SK-N-SH treated with all-trans-retinoic acid at 6 μM for 48 hours (cell line): ENCODE results near the gene PTPRG.

Experiments used
- RARB ChIP-seq: fragments of 250-450 bp; sonication (Bioruptor Pico); IDR thresholded peaks from 2 replicates; pipeline ENCODE4 v1.8.0; 2021; ENCODE audit warnings: mild to moderate bottlenecking, moderate library complexity
- TOX ChIP-seq: fragments of 250-450 bp; sonication (Bioruptor Pico); IDR thresholded peaks from 2 replicates; pipeline ENCODE4 v1.8.0; 2021; ENCODE audit warnings: mild to moderate bottlenecking, moderate library complexity, borderline replicate concordance
- TSHZ2 ChIP-seq: fragments of 250-450 bp; sonication (Bioruptor Pico); IDR thresholded peaks from 2 replicates; pipeline ENCODE4 v1.5.0; 2020; ENCODE audit warnings: mild to moderate bottlenecking, moderate library complexity
- ZFP30 ChIP-seq: fragments of 450-650 bp; formaldehyde crosslinking; IDR thresholded peaks from 2 replicates; pipeline ENCODE4 v1.5.0; 2022; ENCODE audit warnings: mild to moderate bottlenecking, moderate library complexity

GRCh38 chr3:61780455-61781228 lies 219.3 kb downstream of the PTPRG start:
- TF ChIP-seq ZFP30 (CRISPR knock-in tag): no peak
- no peak for TF ChIP-seq RARB (CRISPR knock-in tag)
- TF ChIP-seq TOX (CRISPR knock-in tag): no peak
- no peak for TF ChIP-seq TSHZ2
